ENCODE results near the gene AKAIN1. TPM values are rescaled to one million over a fixed set of nuclear protein-coding genes. Genes with fewer than 3 reads are reported as not detected.

Gene AKAIN1
- total RNA-seq, 2 donors from 2014 or later: 3.1 TPM; not detected in 1

DNA sequence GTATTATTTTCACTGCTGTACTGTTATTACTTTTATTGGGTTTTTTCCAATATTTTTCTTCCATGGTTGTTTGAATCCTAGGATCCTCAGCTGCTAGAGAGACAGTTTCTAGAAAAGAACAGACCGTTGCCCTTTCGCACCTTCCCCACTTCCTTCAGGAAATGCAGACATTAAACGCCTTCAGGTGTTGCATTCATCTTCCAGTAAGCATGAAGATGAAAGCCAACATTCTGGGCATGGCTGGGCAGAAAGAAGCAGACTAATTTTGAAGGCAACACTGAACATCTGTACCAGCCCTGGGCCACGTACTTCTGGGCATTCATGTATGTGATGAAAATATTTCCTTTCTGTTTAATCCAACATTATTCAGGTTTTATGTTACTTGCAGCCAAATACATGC lies 51.0 kb downstream of the AKAIN1 start:
- intact Hi-C loops (cut with DNase I): no loop called here

DNA sequence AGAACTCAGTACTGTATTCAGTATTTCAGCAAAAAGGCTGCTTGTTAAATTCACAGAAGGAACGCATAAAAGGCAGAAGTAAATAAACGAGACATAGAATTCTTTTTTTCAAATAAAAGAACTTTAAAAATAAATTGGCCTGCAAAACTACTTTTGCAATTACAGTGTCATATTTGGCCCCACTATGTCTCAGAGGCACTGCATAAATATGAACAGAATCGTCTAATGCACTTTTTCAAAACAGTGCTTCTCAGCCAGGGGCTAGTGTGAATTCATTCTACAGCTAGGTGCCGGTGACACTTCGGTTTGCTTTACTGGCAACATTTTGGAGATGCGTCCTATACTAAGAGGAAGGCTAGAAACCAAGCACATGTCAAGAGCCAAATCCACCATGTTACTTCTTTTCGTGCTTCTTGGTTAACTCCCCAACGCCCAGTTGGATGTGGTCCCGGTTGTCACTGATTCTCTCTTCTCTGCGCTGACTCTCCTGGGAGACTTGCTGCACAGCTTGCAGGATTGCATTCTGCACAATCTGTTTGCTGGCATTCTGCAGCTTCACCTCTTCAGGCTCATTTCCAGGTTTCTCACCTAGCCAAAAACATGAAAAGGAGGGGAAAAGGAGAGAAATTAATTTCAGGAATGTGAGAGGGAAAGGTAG lies 51.8 kb downstream of the AKAIN1 start:
- Histone ChIP-seq H3K27me3 (no peaks in the 10 kb centered on the region), H3K9me3 (no peaks in the 10 kb centered on the region), H3K4me1 (no peaks in the 10 kb centered on the region), H3K36me3 (replicated peaks in 1 of 2; ENCODE audit: insufficient read depth in 1 of 2, low read depth in 2 of 2) (no peaks in the 10 kb centered on the region), H3K27ac (no peak overlapping the region), H3K4me3 (no peak overlapping the region)
- WGBS, 2 donors: 67 to 69% methylated on average over 10 of the region's 10 CpGs
- no peak for TF ChIP-seq POLR2A (IDR thresholded peaks at IDR 0.05)
- TF ChIP-seq, protein P1, sequence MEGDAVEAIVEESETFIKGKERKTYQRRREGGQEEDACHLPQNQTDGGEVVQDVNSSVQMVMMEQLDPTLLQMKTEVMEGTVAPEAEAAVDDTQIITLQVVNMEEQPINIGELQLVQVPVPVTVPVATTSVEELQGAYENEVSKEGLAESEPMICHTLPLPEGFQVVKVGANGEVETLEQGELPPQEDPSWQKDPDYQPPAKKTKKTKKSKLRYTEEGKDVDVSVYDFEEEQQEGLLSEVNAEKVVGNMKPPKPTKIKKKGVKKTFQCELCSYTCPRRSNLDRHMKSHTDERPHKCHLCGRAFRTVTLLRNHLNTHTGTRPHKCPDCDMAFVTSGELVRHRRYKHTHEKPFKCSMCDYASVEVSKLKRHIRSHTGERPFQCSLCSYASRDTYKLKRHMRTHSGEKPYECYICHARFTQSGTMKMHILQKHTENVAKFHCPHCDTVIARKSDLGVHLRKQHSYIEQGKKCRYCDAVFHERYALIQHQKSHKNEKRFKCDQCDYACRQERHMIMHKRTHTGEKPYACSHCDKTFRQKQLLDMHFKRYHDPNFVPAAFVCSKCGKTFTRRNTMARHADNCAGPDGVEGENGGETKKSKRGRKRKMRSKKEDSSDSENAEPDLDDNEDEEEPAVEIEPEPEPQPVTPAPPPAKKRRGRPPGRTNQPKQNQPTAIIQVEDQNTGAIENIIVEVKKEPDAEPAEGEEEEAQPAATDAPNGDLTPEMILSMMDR (IDR thresholded peaks at IDR 0.05): no peak
- ATAC-seq (no peak), DNase-seq (no peak)
- intact Hi-C loops (cut with DNase I): no loop called here

More for the DNA sequence above, 51.0 kb downstream of the AKAIN1 start:
- DNase-seq (no peak), ATAC-seq (no peak)
- TF ChIP-seq, protein P1 (IDR thresholded peaks at IDR 0.05): no peak
- no peak for TF ChIP-seq POLR2A (IDR thresholded peaks at IDR 0.05)
- Histone ChIP-seq H3K27ac (no peak overlapping the region), H3K4me3 (no peak overlapping the region), H3K36me3 (replicated peaks in 1 of 2; ENCODE audit: insufficient read depth in 1 of 2, low read depth in 2 of 2) (no peaks in the 10 kb centered on the region), H3K9me3 (no peaks in the 10 kb centered on the region), H3K4me1 (no peaks in the 10 kb centered on the region), H3K27me3 (no peaks in the 10 kb centered on the region)
- WGBS, 2 donors: 56 to 62% methylated on average over 4 of the region's 4 CpGs

GRCh38 chr18:5144629-5145028 lies 52.4 kb downstream of the AKAIN1 start:
- no peak for DNase-seq
- ATAC-seq: no peak
- WGBS, 2 donors: 53 to 54% methylated on average over 1 of the region's 1 CpG
- Histone ChIP-seq H3K27ac (no peak overlapping the region), H3K4me1 (no peaks in the 10 kb centered on the region), H3K27me3 (no peaks in the 10 kb centered on the region), H3K36me3 (replicated peaks in 1 of 2; ENCODE audit: insufficient read depth in 1 of 2, low read depth in 2 of 2) (no peaks in the 10 kb centered on the region), H3K4me3 (no peak overlapping the region), H3K9me3 (no peaks in the 10 kb centered on the region)
- TF ChIP-seq, protein P1 (IDR thresholded peaks at IDR 0.05): no peak
- TF ChIP-seq POLR2A (IDR thresholded peaks at IDR 0.05): no peak
- intact Hi-C loops (cut with DNase I): no loop called here

DNA sequence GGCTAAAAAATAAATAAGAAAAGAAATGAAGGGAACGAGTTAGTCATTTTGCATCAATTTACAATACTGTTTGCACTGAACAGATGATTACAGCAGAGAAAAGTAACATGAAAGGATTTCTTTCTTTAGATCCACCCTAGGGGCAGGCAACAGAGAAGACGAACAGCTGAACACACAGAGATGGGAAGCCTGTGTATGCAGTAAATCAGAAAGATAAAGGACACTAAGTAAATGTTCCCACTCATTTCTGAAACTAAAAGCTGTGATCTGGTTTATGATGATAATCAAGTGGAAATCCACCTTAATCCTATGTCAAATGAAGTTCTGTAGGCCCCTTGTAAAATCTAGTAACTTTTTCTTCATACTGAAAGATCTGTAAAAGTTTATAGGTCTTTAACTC lies 54.2 kb downstream of the AKAIN1 start:
- ATAC-seq (no peak), DNase-seq (no peak)
- H3K4me3 ChIP-seq: no peak overlapping the region
- no peaks in the 10 kb centered on the region for H3K4me1 ChIP-seq
- H3K27me3 ChIP-seq: no peaks in the 10 kb centered on the region
- H3K36me3 ChIP-seq (replicated peaks in 1 of 2; ENCODE audit: insufficient read depth in 1 of 2, low read depth in 2 of 2): no peaks in the 10 kb centered on the region
- WGBS, 2 donors: 11 to 12% methylated on average over 2 of the region's 2 CpGs
- intact Hi-C loops (cut with DNase I): no loop called here
- no peak for TF ChIP-seq POLR2A (IDR thresholded peaks at IDR 0.05)
- TF ChIP-seq, protein P1 (IDR thresholded peaks at IDR 0.05): no peak
- H3K9me3 ChIP-seq: no peaks in the 10 kb centered on the region
- H3K27ac ChIP-seq: no peak overlapping the region

DNA sequence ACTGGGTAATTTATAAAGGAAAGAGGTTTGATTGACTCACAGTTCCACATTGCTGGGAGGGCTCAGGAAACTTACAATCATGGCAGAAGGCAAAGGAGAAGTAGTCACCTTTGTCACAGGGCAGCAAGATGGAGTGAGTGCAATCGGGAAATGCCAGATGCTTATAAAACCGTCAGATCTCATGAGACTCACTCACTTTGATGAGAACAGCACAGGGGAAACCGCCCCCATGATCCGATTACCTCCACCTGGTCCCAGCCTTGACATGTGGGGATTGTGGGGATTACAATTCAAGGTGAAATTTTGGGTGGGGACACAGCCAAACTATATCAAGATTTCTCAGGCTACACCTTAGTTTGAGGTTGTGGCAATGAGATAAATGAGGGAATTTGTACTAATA lies 54.9 kb downstream of the AKAIN1 start:
- DNase-seq (no peak), ATAC-seq (no peak)
- Histone ChIP-seq H3K27me3 (no peaks in the 10 kb centered on the region), H3K27ac (no peak overlapping the region), H3K4me1 (no peaks in the 10 kb centered on the region), H3K36me3 (replicated peaks in 1 of 2; ENCODE audit: insufficient read depth in 1 of 2, low read depth in 2 of 2) (no peaks in the 10 kb centered on the region), H3K4me3 (no peak overlapping the region), H3K9me3 (no peaks in the 10 kb centered on the region)
- intact Hi-C loops (cut with DNase I): no loop called here
- TF ChIP-seq POLR2A (IDR thresholded peaks at IDR 0.05): no peak
- TF ChIP-seq, protein P1 (IDR thresholded peaks at IDR 0.05): no peak
- WGBS, 2 donors: 50 to 54% methylated on average over 4 of the region's 4 CpGs

Data from body of pancreas (tissue), 4 donors.